NT2/D1 (cell line): ENCODE results near the gene HGFAC.

Experiments used
- DNase-seq: peaks from one replicate; pipeline ENCODE4 v3.0.0-alpha.2; 2011; ENCODE audit warnings: low read depth, low spot score
- H3K27me3 ChIP-seq: 2 replicates; pipeline ENCODE4 v1.6.0; 2011; ENCODE audit warnings: mild to moderate bottlenecking; ENCODE audit not compliant: insufficient read length, insufficient read depth
- H3K36me3 ChIP-seq: 2 replicates; pipeline ENCODE4 v1.6.1; 2011; ENCODE audit warnings: mild to moderate bottlenecking, low read length, mixed read lengths; ENCODE audit not compliant: insufficient read depth, insufficient read length
- H3K4me1 ChIP-seq: 2 replicates; pipeline ENCODE4 v1.5.1; 2011; ENCODE audit not compliant: insufficient read depth, insufficient read length
- H3K4me3 ChIP-seq: 2 replicates; pipeline ENCODE4 v1.5.1; 2011; ENCODE audit warnings: low read depth; ENCODE audit not compliant: insufficient read length
- H3K9ac ChIP-seq: 2 replicates; pipeline ENCODE4 v1.6.0; 2011; ENCODE audit warnings: low read depth; ENCODE audit not compliant: insufficient read length
- H3K9me3 ChIP-seq: 2 replicates; pipeline ENCODE4 v1.5.1; 2011; ENCODE audit warnings: mild to moderate bottlenecking, low read length; ENCODE audit not compliant: insufficient read depth
- SUZ12 ChIP-seq: IDR thresholded peaks from 2 replicates; pipeline ENCODE4 v1.6.1; 2011; ENCODE audit not compliant: insufficient read length, insufficient read depth; ENCODE audit errors: extremely low read depth
- YY1 ChIP-seq: IDR thresholded peaks from 2 replicates; pipeline ENCODE4 v1.6.1; 2011; ENCODE audit not compliant: insufficient read length, insufficient read depth
- ZNF274 ChIP-seq: IDR thresholded peaks from 2 replicates; pipeline ENCODE4 v1.6.1; 2011; ENCODE audit warnings: mild to moderate bottlenecking, low read depth, low read length

HGFAC gene

DNA sequence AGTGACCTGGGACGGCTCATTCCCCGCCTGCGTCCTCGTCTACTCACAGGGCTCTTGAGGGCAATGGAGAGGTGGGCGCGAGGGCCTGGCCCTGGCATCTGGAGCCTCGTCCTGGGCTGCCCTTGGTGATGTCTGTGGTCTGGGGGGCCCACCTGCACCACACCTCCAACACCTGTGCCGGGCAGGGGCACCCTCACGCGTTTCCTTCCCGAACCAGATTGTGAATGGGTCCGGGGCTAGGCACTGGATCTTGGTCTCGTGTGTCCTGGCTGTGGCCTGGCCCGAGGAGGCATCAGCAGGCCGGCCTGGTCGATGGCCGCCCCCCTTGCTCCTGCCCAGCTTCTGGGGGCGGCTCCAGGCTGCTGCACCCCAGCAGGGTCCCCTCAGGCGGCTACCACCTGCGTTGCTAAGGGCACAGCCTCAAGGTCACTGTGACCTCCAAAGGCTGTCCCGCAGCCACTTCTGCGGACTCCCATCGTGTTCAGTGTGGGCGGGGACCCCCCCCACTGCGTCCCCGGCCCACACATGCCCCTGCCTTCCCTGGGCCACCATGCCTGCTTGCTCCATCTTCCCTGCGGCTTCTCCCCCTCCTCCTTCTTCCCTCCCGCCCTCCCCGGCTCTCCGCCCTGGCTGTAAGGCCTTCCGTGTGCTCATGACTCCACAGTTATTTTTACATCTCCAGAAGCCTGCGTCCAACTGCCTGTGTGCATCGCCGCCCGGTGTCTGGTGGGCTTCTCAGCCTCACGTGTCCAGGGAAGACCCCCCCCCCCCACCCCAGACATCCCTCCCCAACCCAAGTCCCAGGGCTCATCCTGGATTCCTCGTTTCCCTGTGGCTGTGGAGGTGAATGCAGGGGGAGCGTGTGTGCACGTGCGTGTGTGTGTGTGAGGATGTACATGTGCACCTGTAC lies 25.2 kb downstream of the HGFAC start:
- no peak for DNase-seq
- Histone ChIP-seq H3K9ac (peak overlapping the region; percentile 12), H3K9me3 (no peaks in the 10 kb centered on the region), H3K27me3 (peaks cover 88% of the 10 kb centered on the region), H3K36me3 (no peaks in the 10 kb centered on the region), H3K4me1 (peaks cover 19% of the 10 kb centered on the region), H3K4me3 (no peak overlapping the region)
- TF ChIP-seq SUZ12 = no peak
- TF ChIP-seq YY1 = no peak
- TF ChIP-seq ZNF274 = no peak

DNA sequence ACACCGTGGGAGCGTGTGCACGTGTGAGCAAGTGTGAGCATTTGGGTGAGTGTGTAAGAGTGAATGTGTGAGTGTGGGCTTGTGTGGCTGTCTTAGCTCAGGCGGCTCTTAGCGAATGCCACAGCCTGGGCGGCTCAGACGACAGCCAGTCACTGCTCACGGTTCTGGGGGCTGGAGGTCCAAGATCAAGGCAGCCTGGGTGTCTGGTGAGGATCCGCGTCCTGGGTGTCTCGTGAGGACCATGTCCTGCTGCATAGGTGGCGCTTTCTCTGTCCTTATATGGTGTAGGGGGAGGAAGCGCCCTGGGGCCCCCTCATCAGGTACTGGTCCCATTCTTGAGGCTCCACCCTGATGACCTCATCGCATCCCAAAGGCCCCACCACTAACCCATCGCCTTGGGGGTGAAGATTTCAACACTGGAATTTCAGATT lies 25.8 kb downstream of the HGFAC start:
- Histone ChIP-seq H3K9ac (no peak overlapping the region), H3K36me3 (no peaks in the 10 kb centered on the region), H3K4me1 (peaks cover 22% of the 10 kb centered on the region), H3K9me3 (no peaks in the 10 kb centered on the region), H3K27me3 (peaks cover 88% of the 10 kb centered on the region), H3K4me3 (no peak overlapping the region)
- no peak for DNase-seq
- TF ChIP-seq ZNF274 (no peak), YY1 (no peak), SUZ12 (no peak)

DNA sequence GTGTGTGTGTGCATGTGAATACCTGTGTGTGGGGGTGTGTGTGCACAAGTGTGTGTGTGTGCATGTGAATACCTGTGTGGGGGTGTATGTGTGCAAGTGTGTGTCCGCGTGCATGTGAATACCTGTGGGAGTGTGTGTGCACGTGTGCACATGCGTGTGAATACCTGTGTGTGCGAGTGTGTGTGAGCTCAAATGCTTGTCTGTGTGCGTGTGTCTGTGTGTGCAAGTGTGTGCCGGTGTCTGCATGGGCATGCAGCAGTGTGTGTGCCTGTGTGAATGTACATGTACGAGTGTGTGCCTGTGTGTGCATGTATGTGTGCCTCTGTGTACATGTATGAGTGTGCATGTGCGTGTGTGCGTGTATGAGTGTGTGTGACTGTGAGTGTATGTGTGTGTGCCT lies 26.4 kb downstream of the HGFAC start:
- Histone ChIP-seq H3K36me3 (no peaks in the 10 kb centered on the region), H3K9ac (no peak overlapping the region), H3K27me3 (peaks cover 88% of the 10 kb centered on the region), H3K4me1 (peaks cover 23% of the 10 kb centered on the region), H3K4me3 (no peak overlapping the region), H3K9me3 (no peaks in the 10 kb centered on the region)
- DNase-seq = no peak
- TF ChIP-seq SUZ12 (no peak), YY1 (no peak), ZNF274 (no peak)

DNA sequence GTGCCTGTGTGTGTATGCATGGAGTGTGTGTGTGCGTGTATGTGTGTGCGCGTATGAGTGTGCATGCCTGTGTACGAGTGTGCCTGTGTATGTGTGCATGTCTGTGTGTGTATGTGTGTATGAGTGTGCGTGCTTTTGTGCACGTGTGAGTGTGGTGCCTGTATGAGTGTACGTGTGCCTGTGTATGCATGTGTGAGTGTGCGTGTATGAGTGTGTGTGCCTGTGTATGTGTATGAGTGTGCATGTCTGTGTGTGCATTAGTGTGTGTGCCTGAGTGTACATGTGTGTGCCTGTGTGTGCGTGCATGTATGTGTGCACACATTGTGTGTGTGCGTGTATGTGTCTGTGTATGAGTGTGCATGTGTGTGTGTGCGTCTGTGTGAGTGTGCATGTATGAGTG lies 27.0 kb downstream of the HGFAC start:
- Histone ChIP-seq H3K27me3 (peaks cover 91% of the 10 kb centered on the region), H3K36me3 (no peaks in the 10 kb centered on the region)

DNA sequence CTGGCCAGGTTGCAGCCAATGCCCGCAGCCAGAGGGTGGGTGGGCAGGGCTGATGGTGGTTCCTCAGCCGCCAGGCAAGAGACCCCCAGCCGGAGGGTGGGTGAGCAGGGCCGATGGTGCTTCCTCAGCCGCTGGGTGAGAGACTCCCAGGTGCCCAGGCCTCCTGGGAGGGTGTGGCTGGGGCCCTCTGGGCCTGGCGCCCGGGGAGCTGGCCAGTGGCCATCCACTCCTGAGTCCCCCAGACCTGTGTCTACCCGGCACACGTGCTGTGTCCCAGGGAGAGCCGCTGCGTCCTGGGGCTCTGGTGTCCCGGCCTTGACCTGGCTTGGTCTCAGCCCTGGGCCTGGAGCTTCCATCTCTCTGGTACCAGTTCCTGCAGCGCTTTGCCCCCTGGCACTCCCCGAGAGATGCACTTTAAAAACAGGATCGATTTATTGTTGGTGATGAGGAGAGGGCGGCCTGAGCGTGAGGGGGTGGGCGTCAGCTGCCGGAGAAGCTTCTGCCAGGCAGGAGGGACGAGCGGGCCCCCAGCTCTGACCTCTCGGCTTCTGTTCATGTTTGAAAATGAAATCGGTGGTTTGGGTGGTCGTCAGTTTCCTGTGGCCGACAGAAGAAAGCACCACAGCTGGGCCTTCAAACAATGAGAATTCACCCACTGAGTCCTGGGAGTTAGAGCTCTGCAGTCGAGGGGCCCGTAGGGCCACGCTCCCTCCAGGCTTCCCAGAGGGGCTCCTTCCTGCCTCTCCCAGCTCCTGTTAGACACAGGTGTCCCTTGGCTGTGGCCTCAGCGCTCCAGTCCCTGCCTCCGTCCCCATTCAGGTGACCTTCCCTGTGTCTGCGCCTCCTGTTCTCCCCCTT lies 27.8 kb downstream of the HGFAC start:
- DNase-seq = no peak
- peak overlapping the region; percentile 21 for H3K9ac ChIP-seq
- TF ChIP-seq SUZ12 = no peak
- TF ChIP-seq ZNF274 = no peak
- no peak for TF ChIP-seq YY1
- no peak overlapping the region for H3K4me3 ChIP-seq
- H3K27me3 ChIP-seq = peaks cover 91% of the 10 kb centered on the region
- no peaks in the 10 kb centered on the region for H3K36me3 ChIP-seq
- H3K9me3 ChIP-seq = no peaks in the 10 kb centered on the region
- H3K4me1 ChIP-seq = peaks cover 23% of the 10 kb centered on the region

More for the DNA sequence above, 27.0 kb downstream of the HGFAC start:
- no peak overlapping the region for H3K9ac ChIP-seq
- TF ChIP-seq ZNF274 = no peak
- TF ChIP-seq YY1 = no peak
- no peak for TF ChIP-seq SUZ12
- H3K9me3 ChIP-seq = no peaks in the 10 kb centered on the region
- no peak overlapping the region for H3K4me3 ChIP-seq
- DNase-seq = no peak
- peaks cover 23% of the 10 kb centered on the region for H3K4me1 ChIP-seq

DNA sequence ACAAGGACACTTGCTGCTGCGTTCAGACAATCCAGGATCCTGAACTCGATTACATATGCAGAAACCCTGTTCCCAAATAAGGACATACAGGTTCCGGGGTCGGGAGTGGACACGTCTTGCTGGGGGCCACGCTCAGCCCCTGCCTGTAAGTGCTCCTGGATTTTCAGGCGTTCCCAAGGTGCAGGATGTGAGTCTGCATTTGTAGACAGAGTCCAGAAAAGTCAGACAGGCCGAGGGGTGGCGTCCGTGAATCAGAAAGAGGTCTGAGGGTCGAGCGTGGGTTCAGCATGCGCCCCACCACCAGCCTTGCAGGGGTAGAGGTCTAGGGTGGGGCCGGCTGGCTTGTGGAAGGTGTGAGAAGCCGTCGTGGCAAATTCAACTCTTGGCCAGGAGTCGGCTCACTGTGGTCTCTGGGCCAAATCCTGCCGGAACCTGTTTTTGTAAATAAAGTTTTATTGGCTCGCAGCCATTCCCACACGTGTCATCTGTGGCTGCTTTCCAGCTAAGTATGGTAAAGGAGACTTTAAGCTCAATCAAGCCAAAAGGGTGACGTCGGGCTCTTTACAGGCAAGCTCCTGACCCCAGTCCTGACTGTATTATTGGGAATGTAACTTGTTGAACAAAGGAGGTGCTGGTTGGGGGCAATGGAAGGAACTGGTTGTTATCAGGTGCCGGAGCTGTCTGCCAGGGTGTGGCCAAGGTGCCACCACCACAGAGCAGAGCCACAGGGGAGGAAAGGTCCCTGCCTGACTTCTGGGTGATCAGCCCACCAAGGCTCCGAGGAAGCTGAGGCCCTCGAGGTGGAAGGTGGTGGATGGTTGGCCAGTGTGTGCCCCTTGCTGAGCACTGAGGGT lies 28.7 kb downstream of the HGFAC start:
- Histone ChIP-seq H3K9me3 (no peaks in the 10 kb centered on the region), H3K9ac (no peak overlapping the region), H3K27me3 (peaks cover 91% of the 10 kb centered on the region), H3K36me3 (no peaks in the 10 kb centered on the region), H3K4me1 (peaks cover 23% of the 10 kb centered on the region), H3K4me3 (no peak overlapping the region)
- DNase-seq = no peak
- no peak for TF ChIP-seq ZNF274
- no peak for TF ChIP-seq YY1
- TF ChIP-seq SUZ12 = no peak
